Lung (tissue), 12 donors: ENCODE measurements around the gene USP53. TPM values are rescaled to one million over a fixed set of nuclear protein-coding genes. Genes with fewer than 3 reads are reported as not detected.

ENCODE experiments used
- ATAC-seq: fragments of 200-7000 bp; cut with Tn5 transposase; one replicate; pipeline ENCODE4 v1.9.1; 2020; ENCODE audit warnings: moderate number of reproducible peaks; ENCODE audit not compliant: insufficient read depth, low FRiP score
- DNase-seq, 3 donors: peaks; one replicate each; pipeline ENCODE4 v3.0.0-alpha.2; 2013 to 2017
- H3K27ac ChIP-seq, 2 donors: one replicate each; pipeline ENCODE4 v1.5.1; 2013; ENCODE audit warnings: mild to moderate bottlenecking in 2 of 2, moderate library complexity in 2 of 2, control low read depth in 1 of 2, inconsistent platforms in 1 of 2, low read depth in 1 of 2, low read length in 1 of 2
- H3K27me3 ChIP-seq, 3 donors: one replicate each; pipeline ENCODE4 v1.5.1; 2013; ENCODE audit warnings: low read length in 2 of 3; ENCODE audit not compliant: control insufficient read depth in 3 of 3, insufficient read depth in 3 of 3
- H3K36me3 ChIP-seq, 4 donors: one replicate each; pipeline ENCODE4 v1.5.1; 2013; ENCODE audit warnings: low read length in 4 of 4, mild to moderate bottlenecking in 1 of 4, moderate library complexity in 1 of 4; ENCODE audit not compliant: control insufficient read depth in 4 of 4, insufficient read depth in 4 of 4
- H3K4me1 ChIP-seq, 5 donors: one replicate each; pipeline ENCODE4 v1.5.1; 2013; ENCODE audit warnings: low read length in 5 of 5, mild to moderate bottlenecking in 2 of 5, moderate library complexity in 1 of 5; ENCODE audit not compliant: control insufficient read depth in 5 of 5, insufficient read depth in 5 of 5
- H3K4me3 ChIP-seq: one replicate; pipeline ENCODE4 v1.5.1; 2013; ENCODE audit warnings: mild to moderate bottlenecking, control low read depth, moderate library complexity
- H3K9ac ChIP-seq, 2 donors: one replicate each; pipeline ENCODE4 v1.5.1; 2013; ENCODE audit warnings: low read length in 2 of 2, control low read depth in 1 of 2; ENCODE audit not compliant: insufficient read depth in 1 of 2
- H3K9me3 ChIP-seq, 4 donors: one replicate each; pipeline ENCODE4 v1.5.1; 2013; ENCODE audit warnings: low read length in 3 of 4, mild to moderate bottlenecking in 1 of 4, moderate library complexity in 1 of 4; ENCODE audit not compliant: control insufficient read depth in 4 of 4, insufficient read depth in 3 of 4
- WGBS, 2 donors: extraction: QIAGEN DNeasy Blood & Tissue Kit; methylation state at CpG; one replicate each; pipeline ENCODE4 v1.1.7; 2013; 5-methylcytosine and 5-hydroxymethylcytosine counted together
- polyA plus RNA-seq, 2 donors: library from polyadenylated mRNA; stranded (reverse); fragments of 200-250 nt; gene quantifications; one replicate each; pipeline ENCODE4 v1.2.1, GENCODE V29; 2013
- total RNA-seq, 2 donors: library from RNA; depleted of rRNA in 1 of 2; stranded (reverse); fragments of >200 nt in 1 of 2; gene quantifications; one replicate each; pipeline ENCODE4 v1.2.1, GENCODE V29; 2014 to 2021
- TF ChIP-seq, protein P1 (sequence below): IDR thresholded peaks from 2 replicates; pipeline ENCODE4 v1.5.1; 2012; ENCODE audit warnings: mild to moderate bottlenecking; ENCODE audit errors: control extremely low read depth, extremely low read depth
- donor health status: control.
- donor health status: control.
- donor health status: Bipolar disorder and iron deficiency.
- donor health status: healthy.
- donor health status: DM: yes; HTN: yes; CAD: no.

USP53 gene
- total and polyA plus RNA-seq, 4 donors, result 13.0 to 54.6 (median 26.3) TPM

DNA sequence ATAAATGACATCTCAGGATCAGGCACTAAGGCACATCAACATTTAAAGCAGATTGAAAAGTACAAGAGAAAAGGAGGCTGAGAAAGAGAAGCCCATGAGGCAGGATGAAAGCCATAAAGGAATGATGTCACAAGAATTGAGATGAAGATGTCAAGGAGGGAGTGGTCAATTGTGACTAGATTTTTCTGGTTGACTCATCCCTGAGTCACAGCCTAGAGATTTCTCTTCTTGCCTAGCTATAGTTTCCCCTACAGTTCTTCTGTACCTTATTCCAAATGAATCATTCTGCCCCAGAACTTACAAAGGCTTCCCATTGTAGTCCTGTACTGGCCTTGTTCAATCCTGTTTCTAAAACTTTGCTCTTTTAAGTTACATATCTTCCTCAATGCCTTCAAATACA is 3.4 kb upstream of the USP53 start:
- Histone ChIP-seq H3K4me3 (no peak overlapping the region), H3K27ac (peak overlapping the region in 1 of 2 donors; percentile 92), H3K9me3 (no peaks in the 10 kb centered on the region), H3K27me3 (no peaks in the 10 kb centered on the region), H3K4me1 (peaks cover 0 to 40% (median 11%) of the 10 kb centered on the region in 5 donors), H3K9ac (no peak overlapping the region), H3K36me3 (no peaks in the 10 kb centered on the region)
- DNase-seq (no peak), ATAC-seq (no peak)
- TF ChIP-seq, protein P1, sequence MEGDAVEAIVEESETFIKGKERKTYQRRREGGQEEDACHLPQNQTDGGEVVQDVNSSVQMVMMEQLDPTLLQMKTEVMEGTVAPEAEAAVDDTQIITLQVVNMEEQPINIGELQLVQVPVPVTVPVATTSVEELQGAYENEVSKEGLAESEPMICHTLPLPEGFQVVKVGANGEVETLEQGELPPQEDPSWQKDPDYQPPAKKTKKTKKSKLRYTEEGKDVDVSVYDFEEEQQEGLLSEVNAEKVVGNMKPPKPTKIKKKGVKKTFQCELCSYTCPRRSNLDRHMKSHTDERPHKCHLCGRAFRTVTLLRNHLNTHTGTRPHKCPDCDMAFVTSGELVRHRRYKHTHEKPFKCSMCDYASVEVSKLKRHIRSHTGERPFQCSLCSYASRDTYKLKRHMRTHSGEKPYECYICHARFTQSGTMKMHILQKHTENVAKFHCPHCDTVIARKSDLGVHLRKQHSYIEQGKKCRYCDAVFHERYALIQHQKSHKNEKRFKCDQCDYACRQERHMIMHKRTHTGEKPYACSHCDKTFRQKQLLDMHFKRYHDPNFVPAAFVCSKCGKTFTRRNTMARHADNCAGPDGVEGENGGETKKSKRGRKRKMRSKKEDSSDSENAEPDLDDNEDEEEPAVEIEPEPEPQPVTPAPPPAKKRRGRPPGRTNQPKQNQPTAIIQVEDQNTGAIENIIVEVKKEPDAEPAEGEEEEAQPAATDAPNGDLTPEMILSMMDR, result no peak

DNA sequence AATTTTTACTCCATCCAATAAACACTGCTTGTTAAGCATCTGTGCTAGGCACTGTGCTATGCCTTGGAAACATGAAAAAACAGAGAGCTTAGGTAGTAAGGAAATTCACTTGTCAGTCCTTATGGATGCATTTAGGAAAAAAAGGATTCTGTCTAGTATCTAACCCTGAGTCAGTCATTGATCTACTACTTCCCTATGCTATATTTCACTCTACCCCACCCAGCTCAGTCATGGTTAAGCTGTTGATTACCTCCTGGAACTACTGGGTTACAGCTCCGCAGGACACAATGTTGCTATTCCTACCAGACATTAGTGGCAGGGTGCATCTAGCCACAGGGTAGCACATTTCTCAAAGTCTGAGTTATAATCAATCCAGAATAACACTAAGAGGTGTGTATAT is 2.9 kb upstream of the USP53 start:
- ATAC-seq, result no peak
- no peak for DNase-seq
- 90 to 100% methylated on average over 1 of the region's 1 CpG for WGBS, 2 donors
- Histone ChIP-seq H3K27me3 (no peaks in the 10 kb centered on the region), H3K36me3 (no peaks in the 10 kb centered on the region), H3K27ac (peak overlapping the region; percentile 53 to 92), H3K4me3 (no peak overlapping the region), H3K9ac (no peak overlapping the region), H3K4me1 (peaks cover 0 to 37% (median 11%) of the 10 kb centered on the region in 5 donors), H3K9me3 (no peaks in the 10 kb centered on the region)
- TF ChIP-seq, protein P1, result no peak

DNA sequence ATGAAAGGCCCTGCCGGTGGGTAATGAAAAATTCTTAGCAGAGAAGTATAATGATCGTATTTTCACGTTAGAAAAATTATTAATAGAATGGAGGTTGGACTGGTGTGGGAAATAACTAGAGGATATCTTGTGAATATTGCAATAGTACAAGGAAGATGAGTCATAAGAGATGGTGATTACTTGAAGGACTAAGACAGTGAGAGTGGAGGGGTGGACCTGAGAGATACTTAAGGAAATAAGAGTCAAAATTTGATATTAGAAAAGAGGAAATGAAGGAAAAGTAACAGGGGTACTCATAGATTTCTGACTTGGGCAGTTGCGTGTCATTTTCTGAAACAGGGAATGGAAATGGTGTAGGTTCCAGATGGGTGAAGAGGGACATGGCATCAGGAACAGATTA is 1.7 kb upstream of the USP53 start:
- Histone ChIP-seq H3K27me3 (no peaks in the 10 kb centered on the region), H3K36me3 (no peaks in the 10 kb centered on the region), H3K9me3 (no peaks in the 10 kb centered on the region), H3K9ac (no peak overlapping the region), H3K4me3 (no peak overlapping the region), H3K4me1 (peaks cover 0 to 27% (median 11%) of the 10 kb centered on the region in 5 donors), H3K27ac (peak overlapping the region in 1 of 2 donors; percentile 83)
- WGBS, 2 donors, result 81 to 87% methylated on average over 4 of the region's 4 CpGs
- ATAC-seq (no peak), DNase-seq (no peak)
- TF ChIP-seq, protein P1, result no peak

DNA sequence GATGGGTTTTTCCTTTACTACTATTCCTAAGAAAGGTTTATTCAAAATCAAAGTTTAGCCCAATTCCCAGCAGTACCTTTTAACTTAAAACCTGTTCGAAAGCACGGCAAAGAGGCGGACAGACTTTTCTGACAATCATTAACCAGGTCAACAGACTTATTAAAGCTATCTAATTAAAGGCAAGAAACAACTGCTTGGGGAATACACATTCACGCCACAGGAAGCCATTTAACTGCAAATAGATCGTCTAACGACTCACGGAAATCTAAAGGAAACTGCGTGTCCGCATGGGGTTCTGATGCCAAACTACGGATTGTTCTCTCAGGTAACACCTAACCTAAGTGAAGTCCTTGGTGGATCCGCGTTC is 663 bp upstream of the USP53 start:
- no peak for DNase-seq
- WGBS, 2 donors, result 1% methylated on average over 12 of the region's 12 CpGs

More for the DNA sequence above, 663 bp upstream of the USP53 start:
- peak overlapping the region; percentile 95 for H3K4me3 ChIP-seq
- no peaks in the 10 kb centered on the region for H3K36me3 ChIP-seq
- no peaks in the 10 kb centered on the region for H3K27me3 ChIP-seq
- H3K27ac ChIP-seq, result peak overlapping the region; percentile 83 to 98
- TF ChIP-seq, protein P1, result no peak
- H3K9me3 ChIP-seq, result no peaks in the 10 kb centered on the region
- ATAC-seq, result peak; percentile 1
- peak overlapping the region; percentile 92 to 99 for H3K9ac ChIP-seq
- H3K4me1 ChIP-seq, result peaks cover 0 to 23% (median 4%) of the 10 kb centered on the region in 5 donors
